ENCODE data around the gene TRMU. TPM values are rescaled to one million over a fixed set of nuclear protein-coding genes. Genes with fewer than 3 reads are reported as not detected.

Gene TRMU
- total RNA-seq, 1 donor from 2014 or later: 13.5 TPM

- DNase-seq (ENCODE audit: low spot score in 2 of 2): no peak
- Histone ChIP-seq H3K36me3 (peaks cover 81 to 95% of the 10 kb centered on the region in 2 donors), H3K4me3 (no peak overlapping the region), H3K9me3 (no peaks in the 10 kb centered on the region), H3K4me1 (no peaks in the 10 kb centered on the region), H3K27ac (no peak overlapping the region), H3K27me3 (no peaks in the 10 kb centered on the region)
- TF ChIP-seq CTCF (IDR thresholded peaks at IDR 0.05): no peak
- intact Hi-C loops (cut with DNase I): no loop called here
Measured at GRCh38 chr22:46346680-46347405, 11.3 kb downstream of the TRMU start.

GRCh38 chr22:46347646-46348045, 12.1 kb downstream of the TRMU start:
- Histone ChIP-seq H3K9me3 (no peaks in the 10 kb centered on the region), H3K27me3 (no peaks in the 10 kb centered on the region), H3K27ac (no peak overlapping the region), H3K4me3 (no peak overlapping the region), H3K36me3 (peaks cover 82 to 96% of the 10 kb centered on the region in 2 donors), H3K4me1 (no peaks in the 10 kb centered on the region)
- intact Hi-C loops (cut with DNase I): no loop called here
- no peak for DNase-seq (ENCODE audit: low spot score in 2 of 2)
- TF ChIP-seq CTCF (IDR thresholded peaks at IDR 0.05): no peak

GRCh38 chr22:46348099-46348695, 12.7 kb downstream of the TRMU start:
- intact Hi-C loops (cut with DNase I): no loop called here
- DNase-seq (ENCODE audit: low spot score in 2 of 2): no peak
- no peak overlapping the region for H3K4me3 ChIP-seq
- no peak for TF ChIP-seq CTCF (IDR thresholded peaks at IDR 0.05)
- H3K4me1 ChIP-seq: no peaks in the 10 kb centered on the region
- no peak overlapping the region for H3K27ac ChIP-seq
- peaks cover 88 to 97% of the 10 kb centered on the region in 2 donors for H3K36me3 ChIP-seq
- no peaks in the 10 kb centered on the region for H3K27me3 ChIP-seq
- no peaks in the 10 kb centered on the region for H3K9me3 ChIP-seq

- H3K27me3 ChIP-seq: no peaks in the 10 kb centered on the region
- H3K36me3 ChIP-seq: peaks cover 93 to 97% of the 10 kb centered on the region in 2 donors
- DNase-seq (ENCODE audit: low spot score in 2 of 2): no peak
- no peak for TF ChIP-seq CTCF (IDR thresholded peaks at IDR 0.05)
- H3K4me1 ChIP-seq: no peaks in the 10 kb centered on the region
- no peak overlapping the region for H3K27ac ChIP-seq
- no peaks in the 10 kb centered on the region for H3K9me3 ChIP-seq
- H3K4me3 ChIP-seq: no peak overlapping the region
- intact Hi-C loops (cut with DNase I): no loop called here
Measured at GRCh38 chr22:46349238-46349637, 13.7 kb downstream of the TRMU start.

- peaks cover 94 to 96% of the 10 kb centered on the region in 2 donors for H3K36me3 ChIP-seq
- H3K4me1 ChIP-seq: no peaks in the 10 kb centered on the region
- intact Hi-C loops (cut with DNase I): no loop called here
- no peak overlapping the region for H3K27ac ChIP-seq
- TF ChIP-seq CTCF (IDR thresholded peaks at IDR 0.05): no peak
- no peaks in the 10 kb centered on the region for H3K9me3 ChIP-seq
- no peaks in the 10 kb centered on the region for H3K27me3 ChIP-seq
- DNase-seq (ENCODE audit: low spot score in 2 of 2): no peak
- no peak overlapping the region for H3K4me3 ChIP-seq
Measured at GRCh38 chr22:46349681-46350080, 14.2 kb downstream of the TRMU start.
